Omental fat pad (tissue), 4 donors: ENCODE results near the gene FNDC5. TPM values are rescaled to one million over a fixed set of nuclear protein-coding genes. Genes with fewer than 3 reads are reported as not detected.

Source experiments
- ATAC-seq: fragments of 150-250 bp; one replicate; pipeline ENCODE4 v1.9.1; 2016; ENCODE audit warnings: mild to moderate bottlenecking, moderate library complexity; ENCODE audit not compliant: low FRiP score
- DNase-seq: peaks from one replicate; pipeline ENCODE4 v3.0.0-alpha.2; 2019; ENCODE audit warnings: low spot score
- CTCF ChIP-seq, 3 donors: fragments of 450-650 bp; IDR thresholded peaks; one replicate each; pipeline ENCODE4 v1.5.1; 2016 to 2017; ENCODE audit warnings: antibody characterized with exemption in 3 of 3, mild to moderate bottlenecking in 3 of 3, moderate library complexity in 2 of 3
- total RNA-seq, 4 donors: library from RNA; depleted of rRNA; stranded (reverse); fragments of >200 nt; gene quantifications; one replicate each; pipeline ENCODE4 v1.1.0, GENCODE V29; 2016

Gene FNDC5
- total RNA-seq, 4 donors from 2014 or later, result 0.48 to 3.0 (median 1.6) TPM

GRCh38 chr1:32891630-32892029 is 20.9 kb upstream of the FNDC5 start:
- no peak for ATAC-seq
- TF ChIP-seq CTCF (IDR thresholded peaks at IDR 0.05), result no peak

GRCh38 chr1:32891241-32891570 is 20.5 kb upstream of the FNDC5 start:
- no peak for TF ChIP-seq CTCF (IDR thresholded peaks at IDR 0.05)
- DNase-seq, result no peak
- ATAC-seq, result no peak

More at GRCh38 chr1:32891630-32892029, 20.9 kb upstream of the FNDC5 start:
- no peak for DNase-seq

GRCh38 chr1:32890516-32891240 is 20.0 kb upstream of the FNDC5 start:
- ATAC-seq (no peak), DNase-seq (no peak)
- no peak for TF ChIP-seq CTCF (IDR thresholded peaks at IDR 0.05)

GRCh38 chr1:32889731-32890278 is 19.1 kb upstream of the FNDC5 start:
- DNase-seq (no peak), ATAC-seq (no peak)

GRCh38 chr1:32888677-32889420 is 18.1 kb upstream of the FNDC5 start:
- no peak for TF ChIP-seq CTCF (IDR thresholded peaks at IDR 0.05)
- DNase-seq, result no peak

More at GRCh38 chr1:32889731-32890278, 19.1 kb upstream of the FNDC5 start:
- TF ChIP-seq CTCF (IDR thresholded peaks at IDR 0.05), result no peak

GRCh38 chr1:32888134-32888533 is 17.4 kb upstream of the FNDC5 start:
- ATAC-seq (no peak), DNase-seq (no peak)
- no peak for TF ChIP-seq CTCF (IDR thresholded peaks at IDR 0.05)

More at GRCh38 chr1:32888677-32889420, 18.1 kb upstream of the FNDC5 start:
- ATAC-seq, result no peak
